H1 (cell line): ENCODE data around the gene ATP5F1E. TPM values are rescaled to one million over a fixed set of nuclear protein-coding genes. Genes with fewer than 3 reads are reported as not detected.

ENCODE experiments used
- CTCF ChIA-PET: fragments of 300-600 bp; sonication (Branson Sonifier 250); formaldehyde crosslinking; loops from one replicate; lab custom pipeline; 2021; ENCODE audit not compliant: partially characterized antibody; lab: Charles Lee
- POLR2A ChIA-PET: fragments of 300-600 bp; sonication (Branson Sonifier 250); formaldehyde crosslinking; loops from one replicate; lab custom pipeline; 2021; ENCODE audit warnings: inconsistent platforms; ENCODE audit not compliant: partially characterized antibody; lab: Charles Lee
- DNase-seq, 2 experiments: peaks; one replicate each; pipeline versions ENCODE4 v3.0.0 to v3.0.0-alpha.2; 2010 to 2022; ENCODE audit warnings: low spot score in 2 of 2, low read depth in 1 of 2, mixed read lengths in 1 of 2
- FAIRE-seq: peaks from 2 replicates; lab custom pipeline; 2011; peaks lifted over from hg19 to GRCh38; lab: Jason Lieb, UNC
- H2AFZ ChIP-seq: 2 replicates; pipeline ENCODE4 v1.8.1; 2012; ENCODE audit warnings: low read length, inconsistent platforms
- H2AK5ac ChIP-seq: 2 replicates; pipeline ENCODE4 v1.6.1; 2013; ENCODE audit warnings: low read depth, low read length
- H2BK120ac ChIP-seq: replicated peaks from 2 replicates; pipeline ENCODE3; 2013; ENCODE audit warnings: low read depth, low read length, inconsistent platforms
- H2BK12ac ChIP-seq: 2 replicates; pipeline ENCODE4 v1.6.1; 2013; ENCODE audit warnings: low read depth, low read length
- H2BK15ac ChIP-seq: 2 replicates; pipeline ENCODE4 v1.6.1; 2013; ENCODE audit warnings: low read length
- H2BK20ac ChIP-seq: 2 replicates; pipeline ENCODE4 v1.6.1; 2013; ENCODE audit warnings: low read length
- H2BK5ac ChIP-seq: 2 replicates; pipeline ENCODE4 v1.6.1; 2013; ENCODE audit warnings: low read depth, low read length
- H3K14ac ChIP-seq: 2 replicates; pipeline ENCODE4 v1.6.1; 2013; ENCODE audit warnings: inconsistent platforms; ENCODE audit not compliant: insufficient read length
- H3K18ac ChIP-seq: 2 replicates; pipeline ENCODE4 v1.6.1; 2013; ENCODE audit warnings: low read length; ENCODE audit errors: extremely low read depth
- H3K23ac ChIP-seq: 2 replicates; pipeline ENCODE4 v1.6.1; 2013; ENCODE audit warnings: inconsistent platforms; ENCODE audit not compliant: insufficient read length
- H3K23me2 ChIP-seq: 2 replicates; pipeline ENCODE4 v1.6.1; 2013; ENCODE audit warnings: low read depth, low read length
- H3K27ac ChIP-seq: 2 replicates; pipeline ENCODE4 v1.6.1; 2011; ENCODE audit warnings: low read depth, low read length, inconsistent platforms
- H3K27me3 ChIP-seq, 4 experiments: replicated peaks in 1 of 4; 1 replicate in 1 of 4; 2 replicates in 3 of 4; pipeline versions ENCODE4 v1.6.1 to v1.8.1; 2011 to 2013; ENCODE audit warnings: low read length in 3 of 4, mild to moderate bottlenecking in 3 of 4, inconsistent platforms in 2 of 4, mixed read lengths in 2 of 4, moderate library complexity in 1 of 4; ENCODE audit not compliant: control insufficient read depth in 3 of 4, insufficient read depth in 3 of 4; ENCODE audit errors: extremely low read depth in 1 of 4
- H3K36me3 ChIP-seq, 4 experiments: 2 replicates each; pipeline versions ENCODE4 v1.6.1 to v1.8.1; 2011 to 2013; ENCODE audit warnings: mild to moderate bottlenecking in 4 of 4, low read length in 3 of 4, moderate library complexity in 2 of 4, control low read depth in 1 of 4, inconsistent platforms in 1 of 4; ENCODE audit not compliant: insufficient read depth in 4 of 4, control insufficient read depth in 2 of 4
- H3K4ac ChIP-seq: replicated peaks from 2 replicates; pipeline ENCODE3; 2013; ENCODE audit warnings: low read length, low read depth, mixed read lengths, inconsistent platforms; ENCODE audit not compliant: insufficient read length
- H3K4me1 ChIP-seq, 4 experiments: replicated peaks in 1 of 4; 1 replicate in 1 of 4; 2 replicates in 3 of 4; pipeline versions ENCODE4 v1.6.1 to v1.8.1; 2011 to 2013; ENCODE audit warnings: low read length in 3 of 4, inconsistent platforms in 2 of 4, mixed read lengths in 1 of 4; ENCODE audit not compliant: insufficient read depth in 4 of 4, control insufficient read depth in 3 of 4
- H3K4me2 ChIP-seq, 2 experiments: 2 replicates each; pipeline versions ENCODE4 v1.6.1 to v1.8.1; 2011 to 2013; ENCODE audit warnings: low read depth in 2 of 2, low read length in 2 of 2, control low read depth in 1 of 2, inconsistent platforms in 1 of 2, mild to moderate bottlenecking in 1 of 2; ENCODE audit not compliant: insufficient read depth in 1 of 2
- H3K4me3 ChIP-seq, 4 experiments: fragments of 200-600, 300-600 bp in 1 of 4; sonication (generic), shearing (Covaris generic), sonication (Bioruptor Twin) in 1 of 4; 2 replicates each; pipeline versions ENCODE4 v1.5.1 to v1.8.1; 2011 to 2016; ENCODE audit warnings: low read length in 4 of 4, low read depth in 3 of 4, control low read depth in 2 of 4, inconsistent platforms in 2 of 4, mild to moderate bottlenecking in 2 of 4, mixed read lengths in 1 of 4, moderate library complexity in 1 of 4; ENCODE audit not compliant: insufficient read depth in 2 of 4; ENCODE audit errors: extremely low read depth in 1 of 4
- H3K56ac ChIP-seq: replicated peaks from 2 replicates; pipeline ENCODE3; 2013; ENCODE audit warnings: low read depth, mild to moderate bottlenecking, mixed read lengths, low read length, inconsistent platforms; ENCODE audit not compliant: insufficient read length
- H3K79me1 ChIP-seq: 2 replicates; pipeline ENCODE4 v1.6.1; 2013; ENCODE audit warnings: low read depth, low read length, control low read depth
- H3K79me2 ChIP-seq, 2 experiments: 2 replicates each; pipeline versions ENCODE4 v1.6.1 to v1.8.1; 2012 to 2013; ENCODE audit warnings: low read length in 2 of 2, mild to moderate bottlenecking in 2 of 2, inconsistent platforms in 1 of 2; ENCODE audit not compliant: insufficient read depth in 2 of 2, control insufficient read depth in 1 of 2
- H3K9ac ChIP-seq, 4 experiments: replicated peaks in 1 of 4; 1 replicate in 1 of 4; 2 replicates in 3 of 4; pipeline versions ENCODE4 v1.6.1 to v1.8.1; 2011 to 2013; ENCODE audit warnings: low read depth in 3 of 4, low read length in 3 of 4, control low read depth in 2 of 4, mild to moderate bottlenecking in 2 of 4, moderate library complexity in 2 of 4, inconsistent platforms in 1 of 4; ENCODE audit errors: extremely low read depth in 1 of 4
- H3K9me3 ChIP-seq, 2 experiments: 2 replicates each; pipeline versions ENCODE4 v1.6.1 to v1.8.1; 2012 to 2013; ENCODE audit warnings: mild to moderate bottlenecking in 2 of 2, moderate library complexity in 2 of 2, control low read depth in 1 of 2, inconsistent platforms in 1 of 2, low read depth in 1 of 2, low read length in 1 of 2, mixed read lengths in 1 of 2; ENCODE audit not compliant: insufficient read depth in 2 of 2
- H4K20me1 ChIP-seq, 2 experiments: replicated peaks in 1 of 2; 2 replicates each; pipeline versions ENCODE3 to v1.8.1; 2011 to 2013; ENCODE audit warnings: inconsistent platforms in 2 of 2, low read length in 2 of 2, mild to moderate bottlenecking in 1 of 2; ENCODE audit not compliant: insufficient read depth in 2 of 2, control insufficient read depth in 1 of 2
- H4K5ac ChIP-seq: 2 replicates; pipeline ENCODE4 v1.6.1; 2013; ENCODE audit warnings: low read length, low read depth, mixed read lengths, inconsistent platforms; ENCODE audit not compliant: insufficient read length
- H4K8ac ChIP-seq: 2 replicates; pipeline ENCODE4 v1.8.0; 2013; ENCODE audit warnings: mild to moderate bottlenecking, moderate library complexity, low read length, inconsistent platforms; ENCODE audit not compliant: insufficient read depth; ENCODE audit errors: extremely low read depth
- H4K91ac ChIP-seq: replicated peaks from 2 replicates; pipeline ENCODE3; 2013; ENCODE audit warnings: low read length, mixed read lengths, inconsistent platforms; ENCODE audit not compliant: insufficient read length
- ASH2L ChIP-seq: fragments of 200-600, 300-600 bp; sonication (generic); IDR thresholded peaks from one replicate; pipeline ENCODE4 v1.7.1; 2017; ENCODE audit warnings: low read length
- CEBPB ChIP-seq: IDR thresholded peaks from 2 replicates; pipeline ENCODE4 v1.6.1; 2012; ENCODE audit warnings: low read depth, low read length
- CHD1 ChIP-seq: IDR thresholded peaks from 2 replicates; pipeline ENCODE4 v1.6.1; 2012; ENCODE audit warnings: low read depth, low read length, improper control_type of control experiment
- EGR1 ChIP-seq: IDR thresholded peaks from 2 replicates; pipeline ENCODE4 v1.6.1; 2011; ENCODE audit warnings: low read depth, low read length, borderline replicate concordance
- HDAC2 ChIP-seq, 2 experiments: fragments of 300-600 bp in 1 of 2; sonication (generic) in 1 of 2; IDR thresholded peaks; 2 replicates each; pipeline ENCODE4 v1.6.1; 2011 to 2012; ENCODE audit warnings: low read depth in 2 of 2, low read length in 2 of 2, mild to moderate bottlenecking in 2 of 2, moderate library complexity in 2 of 2, borderline replicate concordance in 1 of 2, inconsistent platforms in 1 of 2
- JUN ChIP-seq: IDR thresholded peaks from 2 replicates; pipeline ENCODE4 v1.6.1; 2011; ENCODE audit warnings: low read depth, mild to moderate bottlenecking, improper control_type of control experiment, low read length
- NRF1 ChIP-seq: IDR thresholded peaks from 2 replicates; pipeline ENCODE4 v1.6.1; 2011; ENCODE audit warnings: mild to moderate bottlenecking, low read depth, low read length, improper control_type of control experiment
- RBBP5 ChIP-seq: IDR thresholded peaks from 2 replicates; pipeline ENCODE4 v1.7.1; 2012; ENCODE audit warnings: low read depth, mild to moderate bottlenecking, inconsistent platforms, low read length, moderate library complexity, borderline replicate concordance
- RNF2 ChIP-seq: fragments of 200-900, 300-1000 bp; sonication (generic); IDR thresholded peaks from 2 replicates; pipeline ENCODE4 v1.7.1; 2016; ENCODE audit warnings: borderline replicate concordance, low read depth, mild to moderate bottlenecking, antibody characterized with exemption, low read length; ENCODE audit not compliant: poor library complexity, severe bottlenecking; ENCODE audit errors: missing control alignments
- RXRA ChIP-seq: IDR thresholded peaks from 2 replicates; pipeline ENCODE4 v1.6.1; 2011; ENCODE audit warnings: low read depth, mild to moderate bottlenecking, low read length, moderate library complexity; ENCODE audit not compliant: insufficient read depth
- SAP30 ChIP-seq: fragments of 300-600 bp; sonication (generic); IDR thresholded peaks from 2 replicates; pipeline ENCODE4 v1.7.1; 2012; ENCODE audit warnings: low read length, moderate library complexity, mild to moderate bottlenecking, inconsistent platforms; ENCODE audit not compliant: insufficient read depth, insufficient replicate concordance
- SP1 ChIP-seq: IDR thresholded peaks from 2 replicates; pipeline ENCODE4 v1.6.1; 2011; ENCODE audit warnings: low read depth, low read length
- SRF ChIP-seq: IDR thresholded peaks from 2 replicates; pipeline ENCODE4 v1.6.1; 2011; ENCODE audit warnings: mild to moderate bottlenecking, low read depth, low read length, moderate library complexity
- TAF1 ChIP-seq: IDR thresholded peaks from 2 replicates; pipeline ENCODE4 v1.6.1; 2011; ENCODE audit warnings: mild to moderate bottlenecking, low read depth, low read length
- WGBS, 2 experiments: shearing (Covaris generic) in 1 of 2; methylation state at CpG; one replicate each; pipeline versions ENCODE4 v1.1.6 to v1.1.7; 2013 to 2015; ENCODE audit warnings: low lambda C conversion rate in 2 of 2, mixed read lengths in 2 of 2, inconsistent platforms in 1 of 2, low coverage in 1 of 2, missing lambda C conversion rate in 1 of 2; ENCODE audit not compliant: insufficient replicate concordance in 2 of 2, insufficient coverage in 1 of 2, insufficient read length in 1 of 2; ENCODE audit errors: extremely low coverage in 1 of 2, missing lambda C conversion rate in 1 of 2; 5-methylcytosine and 5-hydroxymethylcytosine counted together
- polyA plus RNA-seq, 7 experiments: library from polyadenylated mRNA; depleted of rRNA in 3 of 7; stranded (reverse) in 5 of 7; unstranded in 2 of 7; fragments of >200 nt in 5 of 7; fragments of 200-250 nt in 2 of 7; gene quantifications; 1 replicate in 5 of 7; 2 replicates in 1 of 7; 4 replicates in 1 of 7; pipeline versions ENCODE4 v1.2.1 to v1.2.3, GENCODE V29; 2011 to 2013; ENCODE audit warnings: missing spikeins in 2 of 7, mixed read lengths in 2 of 7
- total RNA-seq: library from RNA; stranded (reverse); fragmentation: NEBNext Ultra II Directional; extraction: Animal tissue kit (Norgen Biotek cat#: 25700); gene quantifications from 2 replicates; pipeline ENCODE4 v1.2.1, GENCODE V29; 2021

The ATP5F1E gene
- total and polyA plus RNA-seq, 2 of the 8 experiments (the other 6 are each of a cell fraction or from before 2014, with no cell fraction given), result 15.7 to 47.8 TPM

DNA sequence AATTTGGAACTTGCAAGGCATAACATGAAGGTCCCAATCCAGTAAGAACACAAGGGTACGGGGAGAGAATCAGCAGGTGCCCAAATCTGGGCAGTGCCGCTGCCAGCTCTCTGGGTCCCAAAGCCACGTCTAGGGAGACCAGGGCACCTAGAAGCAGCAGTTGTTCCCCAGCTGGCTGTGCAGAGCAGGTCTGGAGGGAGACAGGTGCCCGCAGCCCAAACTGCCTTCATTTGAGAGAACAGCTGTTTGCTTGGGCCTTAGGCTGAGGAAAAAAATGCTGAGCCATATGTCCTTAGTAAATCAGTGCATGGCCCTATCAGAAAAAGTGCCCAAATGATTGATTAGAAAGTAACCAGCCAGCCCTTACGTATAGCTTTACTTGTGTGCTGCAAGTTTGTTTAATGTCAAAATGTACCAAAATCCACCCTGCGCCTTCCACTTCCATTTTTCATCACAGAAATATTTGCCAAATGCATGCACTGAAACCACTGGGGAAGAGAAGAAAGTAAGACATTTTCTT, 19.6 kb upstream of the ATP5F1E start:
- 87% methylated on average over 6 of the region's 6 CpGs; no CpG with 5 or more reads in 1 of the 2 experiments for WGBS, 2 experiments
- H3K4me1 ChIP-seq, result no peaks in the 10 kb centered on the region
- TF ChIP-seq HDAC2 (IDR thresholded peaks at IDR 0.05; ENCODE audit: borderline replicate concordance in 1 of 2, low read depth in 2 of 2, low read length in 2 of 2), result no peak
- TF ChIP-seq CEBPB, result no peak
- no peak for TF ChIP-seq SP1
- TF ChIP-seq SAP30, result no peak
- TF ChIP-seq RNF2, result no peak
- no peak for TF ChIP-seq NRF1
- TF ChIP-seq EGR1, result no peak
- no peak for TF ChIP-seq CHD1
- TF ChIP-seq TAF1, result no peak
- no peak for TF ChIP-seq RBBP5
- no peak for TF ChIP-seq ASH2L
- TF ChIP-seq SRF, result no peak
- TF ChIP-seq RXRA, result no peak
- no peak for TF ChIP-seq JUN

More for the DNA sequence above, 19.6 kb upstream of the ATP5F1E start:
- Histone ChIP-seq H4K20me1 (no peaks in the 10 kb centered on the region), H3K4me2 (no peak overlapping the region), H3K9ac (no peak overlapping the region), H2BK120ac (no peak overlapping the region), H3K79me2 (no peaks in the 10 kb centered on the region), H3K23ac (no peak overlapping the region), H3K56ac (no peak overlapping the region), H3K9me3 (no peaks in the 10 kb centered on the region), H3K18ac (no peak overlapping the region), H3K27me3 (no peaks in the 10 kb centered on the region), H2BK12ac (no peak overlapping the region), H3K27ac (no peak overlapping the region), H4K5ac (no peak overlapping the region), H2BK5ac (no peak overlapping the region), H2BK20ac (no peak overlapping the region), H3K23me2 (no peaks in the 10 kb centered on the region), H2BK15ac (no peak overlapping the region), H3K14ac (no peak overlapping the region), H2AFZ (no peak overlapping the region), H3K4ac (no peak overlapping the region), H2AK5ac (no peak overlapping the region), H4K91ac (no peak overlapping the region), H3K4me3 (no peak overlapping the region), H4K8ac (0 out of 2 replicates have a peak overlapping the region, but pooled peaks have one; percentile 6), H3K36me3 (no peaks in the 10 kb centered on the region), H3K79me1 (no peaks in the 10 kb centered on the region)
- FAIRE-seq (no peak), DNase-seq (no peak)
- ChIA-PET POLR2A (interaction anchor here (1.7 kb wide), 1 partner anchor 11 kb away, joined by 3 read pairs; no protein-coding TSS in a partner anchor), CTCF (no interaction called here)
